IMR-90 (cell line): Measurements from ENCODE around the gene EPHA6. TPM values are rescaled to one million over a fixed set of nuclear protein-coding genes. Genes with fewer than 3 reads are reported as not detected.

Experiments
- ATAC-seq: fragments of 200-7000 bp; cut with Tn5 transposase; 2 replicates; pipeline ENCODE4 v1.9.1; 2020; ENCODE audit warnings: low read depth, mild to moderate bottlenecking, moderate library complexity
- BruUV-seq: library from RNA; stranded (reverse); fragments of 400-500 nt; replicated peaks from 2 replicates; lab custom pipeline; 2021; lab: Mats Ljungman, UMichigan
- CTCF ChIA-PET: fragments of 300-600 bp; formaldehyde crosslinking; extraction: SDS; loops from one replicate; lab custom pipeline; 2021; ENCODE audit warnings: antibody characterized with exemption; lab: Yijun Ruan, JAX
- POLR2A ChIA-PET: fragments of 300-600 bp; sonication (Branson Sonifier 250); formaldehyde crosslinking; loops from one replicate; lab custom pipeline; 2022; ENCODE audit warnings: antibody characterized with exemption; ENCODE audit not compliant: unreplicated experiment; lab: Charles Lee
- DNase-seq: peaks from one replicate; pipeline ENCODE4 v3.0.0; 2013
- H2AFZ ChIP-seq: replicated peaks from 2 replicates; pipeline ENCODE3; 2013; ENCODE audit warnings: low read length, mild to moderate bottlenecking; ENCODE audit not compliant: poor library complexity
- H2AK5ac ChIP-seq: 2 replicates; pipeline ENCODE4 v1.6.1; 2013; ENCODE audit warnings: low read depth, low read length, inconsistent platforms
- H2AK9ac ChIP-seq: replicated peaks from 2 replicates; pipeline ENCODE3; 2013; ENCODE audit warnings: mild to moderate bottlenecking, low read depth, low read length, moderate library complexity; ENCODE audit not compliant: poor library complexity
- H2BK120ac ChIP-seq: 2 replicates; pipeline ENCODE4 v1.6.1; 2013; ENCODE audit warnings: low read depth, low read length, inconsistent platforms
- H2BK15ac ChIP-seq: 3 replicates; pipeline ENCODE4 v1.6.1; 2013; ENCODE audit warnings: low read depth, low read length, inconsistent platforms
- H2BK20ac ChIP-seq: 2 replicates; pipeline ENCODE4 v1.6.1; 2013; ENCODE audit warnings: low read depth, mild to moderate bottlenecking, inconsistent platforms, low read length, moderate library complexity
- H2BK5ac ChIP-seq: 2 replicates; pipeline ENCODE4 v1.6.1; 2013; ENCODE audit warnings: mild to moderate bottlenecking, low read depth, low read length, inconsistent platforms; ENCODE audit not compliant: poor library complexity, severe bottlenecking
- H3K14ac ChIP-seq: replicated peaks from 2 replicates; pipeline ENCODE4 v1.6.1; 2013; ENCODE audit warnings: low read depth, low read length, inconsistent platforms
- H3K18ac ChIP-seq: 2 replicates; pipeline ENCODE4 v1.6.1; 2013; ENCODE audit warnings: low read depth, low read length, control low read depth
- H3K23ac ChIP-seq: 2 replicates; pipeline ENCODE4 v1.6.1; 2013; ENCODE audit warnings: low read depth, low read length, inconsistent platforms
- H3K27ac ChIP-seq: 2 replicates; pipeline ENCODE4 v1.5.1; 2013; ENCODE audit warnings: mild to moderate bottlenecking, control low read depth, low read length; ENCODE audit not compliant: insufficient read depth
- H3K27me3 ChIP-seq: 2 replicates; pipeline ENCODE4 v1.6.1; 2013; ENCODE audit warnings: low read length; ENCODE audit not compliant: control insufficient read depth, insufficient read depth
- H3K36me3 ChIP-seq: 2 replicates; pipeline ENCODE4 v1.6.1; 2013; ENCODE audit warnings: low read length, mixed read lengths; ENCODE audit not compliant: control insufficient read depth, insufficient read depth
- H3K4ac ChIP-seq: 2 replicates; pipeline ENCODE4 v1.6.1; 2013; ENCODE audit warnings: low read depth, low read length, inconsistent platforms
- H3K4me1 ChIP-seq: 2 replicates; pipeline ENCODE4 v1.6.1; 2013; ENCODE audit warnings: low read length, mixed read lengths; ENCODE audit not compliant: control insufficient read depth, insufficient read depth
- H3K4me2 ChIP-seq: 2 replicates; pipeline ENCODE4 v1.6.1; 2013; ENCODE audit warnings: low read depth, mild to moderate bottlenecking, control low read depth, low read length, moderate library complexity
- H3K4me3 ChIP-seq: 2 replicates; pipeline ENCODE4 v1.5.1; 2013; ENCODE audit warnings: low read depth, mild to moderate bottlenecking, control low read depth, low read length, moderate library complexity; ENCODE audit not compliant: insufficient read depth
- H3K56ac ChIP-seq: 2 replicates; pipeline ENCODE4 v1.6.1; 2013; ENCODE audit warnings: low read length, inconsistent platforms; ENCODE audit not compliant: insufficient read depth; ENCODE audit errors: extremely low read depth
- H3K79me1 ChIP-seq, 2 experiments: 2 replicates each; pipeline ENCODE4 v1.6.1; 2013; ENCODE audit warnings: low read length in 2 of 2, inconsistent platforms in 1 of 2, low read depth in 1 of 2
- H3K9ac ChIP-seq: 2 replicates; pipeline ENCODE4 v1.6.1; 2013; ENCODE audit warnings: low read depth, low read length, control low read depth
- H3K9me1 ChIP-seq: 2 replicates; pipeline ENCODE4 v1.6.1; 2013; ENCODE audit warnings: low read length, inconsistent platforms; ENCODE audit not compliant: insufficient read depth
- H3K9me3 ChIP-seq: 2 replicates; pipeline ENCODE4 v1.6.1; 2013; ENCODE audit warnings: low read length; ENCODE audit not compliant: control insufficient read depth, insufficient read depth
- H4K20me1 ChIP-seq: 2 replicates; pipeline ENCODE4 v1.6.1; 2013; ENCODE audit warnings: low read length, inconsistent platforms; ENCODE audit not compliant: insufficient read depth
- H4K5ac ChIP-seq: 2 replicates; pipeline ENCODE4 v1.6.1; 2013; ENCODE audit warnings: mild to moderate bottlenecking, low read depth, low read length, control low read depth
- H4K8ac ChIP-seq, 2 experiments: 2 replicates each; pipeline ENCODE4 v1.6.1; 2013; ENCODE audit warnings: low read depth in 2 of 2, low read length in 2 of 2, control low read depth in 1 of 2, inconsistent platforms in 1 of 2
- H4K91ac ChIP-seq: 2 replicates; pipeline ENCODE4 v1.6.1; 2013; ENCODE audit warnings: low read depth, low read length, inconsistent platforms; ENCODE audit not compliant: insufficient read depth
- BHLHE40 ChIP-seq: fragments of 150-350 bp; IDR thresholded peaks from 2 replicates; pipeline ENCODE4 v1.6.1; 2016; ENCODE audit warnings: mild to moderate bottlenecking, low read depth, low read length
- CEBPB ChIP-seq: IDR thresholded peaks from 2 replicates; pipeline ENCODE4 v1.6.1; 2012; ENCODE audit warnings: low read depth, low read length, improper control_type of control experiment
- CHD1 ChIP-seq: IDR thresholded peaks from 2 replicates; pipeline ENCODE4 v1.6.1; 2012; ENCODE audit warnings: low read depth, low read length, improper control_type of control experiment
- CTCF ChIP-seq: conservative IDR thresholded peaks from 2 replicates; pipeline ENCODE4 v1.5.1; 2012; ENCODE audit warnings: mild to moderate bottlenecking, low read depth, low read length, improper control_type of control experiment
- ELK1 ChIP-seq: fragments of 150-350 bp; IDR thresholded peaks from 2 replicates; pipeline ENCODE4 v1.6.1; 2016; ENCODE audit warnings: low read depth, mild to moderate bottlenecking, low read length, moderate library complexity, borderline replicate concordance
- FOS ChIP-seq: fragments of 150-350 bp; IDR thresholded peaks from 2 replicates; pipeline ENCODE4 v1.6.1; 2016; ENCODE audit warnings: low read depth, low read length
- MAFK ChIP-seq: IDR thresholded peaks from 2 replicates; pipeline ENCODE4 v1.6.1; 2012; ENCODE audit warnings: low read depth, low read length, improper control_type of control experiment
- MAZ ChIP-seq: IDR thresholded peaks from 2 replicates; pipeline ENCODE4 v1.6.1; 2012; ENCODE audit warnings: low read depth, mild to moderate bottlenecking, low read length, improper control_type of control experiment, moderate library complexity, borderline replicate concordance
- MXI1 ChIP-seq: IDR thresholded peaks from 2 replicates; pipeline ENCODE4 v1.6.1; 2012; ENCODE audit warnings: low read depth, mild to moderate bottlenecking, low read length, moderate library complexity, borderline replicate concordance
- NFE2L2 ChIP-seq: fragments of 150-350 bp; IDR thresholded peaks from 2 replicates; pipeline ENCODE4 v1.6.1; 2016; ENCODE audit warnings: low read depth, mild to moderate bottlenecking, low read length
- POLR2A ChIP-seq: IDR thresholded peaks from 2 replicates; pipeline ENCODE4 v1.6.1; 2012; ENCODE audit warnings: mild to moderate bottlenecking, low read depth, low read length
- RAD21 ChIP-seq: IDR thresholded peaks from 2 replicates; pipeline ENCODE4 v1.6.1; 2012; ENCODE audit warnings: low read length, improper control_type of control experiment
- RCOR1 ChIP-seq: IDR thresholded peaks from 2 replicates; pipeline ENCODE4 v1.6.1; 2012; ENCODE audit warnings: mild to moderate bottlenecking, low read length, improper control_type of control experiment; ENCODE audit not compliant: insufficient replicate concordance
- RFX5 ChIP-seq: IDR thresholded peaks from 2 replicates; pipeline ENCODE4 v1.8.0; 2012; ENCODE audit warnings: low read depth, mild to moderate bottlenecking, low read length, moderate library complexity
- SMC3 ChIP-seq: fragments of 150-350 bp; IDR thresholded peaks from 2 replicates; pipeline ENCODE4 v1.6.1; 2016; ENCODE audit warnings: low read depth, mild to moderate bottlenecking, antibody characterized with exemption, low read length, moderate library complexity
- WGBS, 2 experiments: methylation state at CpG; one replicate each; pipeline versions ENCODE4 v1.1.5 to v1.1.7; 2013; ENCODE audit warnings: missing lambda C conversion rate in 2 of 2; ENCODE audit not compliant: insufficient read length in 1 of 2; ENCODE audit errors: extremely low coverage in 2 of 2; 5-methylcytosine and 5-hydroxymethylcytosine counted together
- dilution Hi-C: fragments of 300-500 bp; cut with HindIII; formaldehyde crosslinking; loops from one replicate; pipeline ENCODE4 v1.14.3; 2018; ENCODE audit warnings: low sequenced_read_pairs; ENCODE audit not compliant: unreplicated experiment
- in situ Hi-C: fragments of 300-500 bp; cut with MboI; formaldehyde crosslinking; loops from 3 replicates; pipeline ENCODE4 v1.14.3; 2019; ENCODE audit warnings: low sequenced_read_pairs, inconsistent platforms, mixed read lengths
- intact Hi-C: fragments of 100-400 bp; cut with micrococcal nuclease; formaldehyde crosslinking; loops from 2 replicates; pipeline ENCODE4 v1.10.0; 2022
- polyA plus RNA-seq, 3 experiments: library from polyadenylated mRNA; depleted of rRNA; stranded (reverse); fragments of >200 nt; gene quantifications; 2 replicates each; pipeline ENCODE4 v1.2.3, GENCODE V29; 2012; ENCODE audit warnings: low replicate concordance in 1 of 3
- total RNA-seq: library from RNA; depleted of rRNA; stranded (reverse); fragments of >200 nt; gene quantifications from 2 replicates; pipeline ENCODE4 v1.2.3, GENCODE V29; 2012
- TF ChIP-seq, protein P1 (sequence below): fragments of 150-350 bp; IDR thresholded peaks from 2 replicates; pipeline ENCODE4 v1.6.1; 2017; ENCODE audit warnings: mild to moderate bottlenecking, antibody characterized with exemption, low read length, low read depth

Gene EPHA6
- total and polyA plus RNA-seq, 2 of the 4 experiments (the other 2 are of a cell fraction): not detected

DNA sequence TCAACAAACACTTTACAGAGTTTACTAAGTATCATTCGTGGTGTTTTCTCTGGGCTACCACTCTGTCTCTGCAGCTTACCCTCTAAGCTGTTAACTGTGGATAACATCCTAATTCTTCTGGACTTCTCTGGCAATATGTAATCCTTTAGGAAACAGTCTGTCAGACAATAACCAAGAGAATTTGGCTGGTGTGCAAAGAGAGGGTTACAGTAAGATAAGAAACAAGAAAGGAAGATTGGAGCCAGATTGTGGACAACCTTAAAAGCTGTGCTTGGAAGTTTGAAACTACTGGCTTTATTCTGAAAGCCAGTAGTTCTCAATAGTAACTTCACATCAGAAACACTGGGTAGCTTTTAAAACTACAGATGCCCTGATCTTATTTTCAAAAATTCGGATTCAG is 950.9 kb downstream of the EPHA6 start:
- ChIA-PET CTCF (no interaction called here), POLR2A (no interaction called here)
- Histone ChIP-seq H2BK5ac (no peak overlapping the region), H2AK5ac (no peak overlapping the region), H4K8ac (no peak overlapping the region; a peak in 1 of 4 replicates), H4K91ac (no peak overlapping the region), H3K9ac (peak overlapping the region; percentile 48; the same call in 1 of the 2 replicates), H2AFZ (no peak overlapping the region), H4K20me1 (no peaks in the 10 kb centered on the region), H2BK15ac (no peak overlapping the region), H3K9me1 (no peaks in the 10 kb centered on the region), H3K9me3 (no peaks in the 10 kb centered on the region), H4K5ac (no peak overlapping the region), H3K4me1 (no peaks in the 10 kb centered on the region), H3K4me3 (peak overlapping the region; percentile 65), H3K27ac (no peak overlapping the region), H3K14ac (no peak overlapping the region), H2BK120ac (no peak overlapping the region), H3K27me3 (no peaks in the 10 kb centered on the region), H3K79me1 (peaks cover 9 to 23% of the 10 kb centered on the region in 2 experiments; a peak in 3 of 4 replicates), H3K56ac (no peak overlapping the region), H3K23ac (peak overlapping the region; percentile 17; the same call in 1 of the 2 replicates), H3K18ac (no peak overlapping the region), H3K4ac (no peak overlapping the region), H3K4me2 (peak overlapping the region; percentile 84), H2AK9ac (no peak overlapping the region), H3K36me3 (no peaks in the 10 kb centered on the region), H2BK20ac (no peak overlapping the region)
- no TSS peak for BruUV-seq
- dilution Hi-C loops (no loop called here), in situ Hi-C loops (no loop called here), intact Hi-C loops (no loop called here)
- ATAC-seq: no peak
- no CpG with 5 or more reads among the region's 2 CpGs for WGBS, 2 experiments
- TF ChIP-seq MAFK (no peak), SMC3 (no peak), MAZ (no peak), CTCF (no peak), NFE2L2 (no peak), MXI1 (no peak), FOS (no peak), RCOR1 (no peak), RAD21 (no peak), CHD1 (no peak), BHLHE40 (no peak), RFX5 (no peak), ELK1 (no peak), POLR2A (no peak), CEBPB (no peak)
- TF ChIP-seq, protein P1, sequence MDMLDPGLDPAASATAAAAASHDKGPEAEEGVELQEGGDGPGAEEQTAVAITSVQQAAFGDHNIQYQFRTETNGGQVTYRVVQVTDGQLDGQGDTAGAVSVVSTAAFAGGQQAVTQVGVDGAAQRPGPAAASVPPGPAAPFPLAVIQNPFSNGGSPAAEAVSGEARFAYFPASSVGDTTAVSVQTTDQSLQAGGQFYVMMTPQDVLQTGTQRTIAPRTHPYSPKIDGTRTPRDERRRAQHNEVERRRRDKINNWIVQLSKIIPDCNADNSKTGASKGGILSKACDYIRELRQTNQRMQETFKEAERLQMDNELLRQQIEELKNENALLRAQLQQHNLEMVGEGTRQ: no peak
- peak; percentile 1 for DNase-seq
